Stimulated activated CD4-positive, alpha-beta T cell treated with anti-CD3 and anti-CD28 coated beads, TNF-alpha, amount 100 ng/mL, for 24 hours (primary cell): ENCODE results near the gene PSMB1.
A peak's percentile ranks its signal among the peaks of the same experiment; 100 is the strongest.
"Not testable (repeated sequence)": the region's sequence is repeated elsewhere in the genome, so short reads cannot be mapped to it uniquely, and the experiment has no call there.

Experiments used
- DNase-seq, 3 experiments: peaks; one replicate each; pipeline ENCODE4 v3.0.0-alpha.2; 2020; ENCODE audit warnings: low read depth in 3 of 3

Gene PSMB1

DNA sequence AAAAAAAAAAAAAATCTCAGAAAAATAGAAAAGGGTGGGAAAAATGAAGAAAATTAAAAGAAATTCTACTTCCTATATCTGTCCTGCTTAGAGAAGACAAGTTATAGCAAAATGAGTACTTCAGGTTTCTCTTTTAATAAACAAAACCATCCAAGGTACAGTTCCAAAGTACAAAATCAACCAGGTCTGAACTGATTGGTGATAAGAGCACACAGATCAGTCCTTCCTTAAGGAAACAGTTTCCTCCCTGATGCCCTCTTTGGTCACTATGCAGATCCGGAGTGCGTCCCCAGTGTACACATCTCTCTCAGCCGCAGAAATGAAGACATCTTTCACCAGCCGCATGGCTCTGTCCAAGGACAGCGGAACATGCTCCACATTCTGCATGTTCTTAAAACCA lies 18.1 kb downstream of the PSMB1 start:
- DNase-seq: no peak

DNA sequence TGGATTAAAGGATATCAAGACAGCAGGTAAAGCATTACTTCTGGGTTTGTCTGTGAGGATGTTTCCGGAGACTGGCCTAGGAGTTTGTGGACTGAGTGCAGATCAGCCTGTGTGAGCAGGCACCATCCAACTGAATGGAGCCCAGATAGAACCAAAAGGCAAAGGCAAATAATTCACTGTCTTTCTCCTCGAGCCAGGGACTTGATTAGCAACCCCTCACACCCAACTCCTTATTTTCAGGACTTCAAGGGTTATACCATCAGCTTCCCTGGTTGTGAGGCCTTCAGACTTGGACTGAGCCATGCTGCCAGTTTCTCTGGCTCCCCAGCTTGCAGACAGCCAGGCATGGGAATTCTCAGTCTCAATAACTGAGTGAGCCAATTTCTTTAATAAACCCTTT lies 19.3 kb downstream of the PSMB1 start:
- no peak for DNase-seq

DNA sequence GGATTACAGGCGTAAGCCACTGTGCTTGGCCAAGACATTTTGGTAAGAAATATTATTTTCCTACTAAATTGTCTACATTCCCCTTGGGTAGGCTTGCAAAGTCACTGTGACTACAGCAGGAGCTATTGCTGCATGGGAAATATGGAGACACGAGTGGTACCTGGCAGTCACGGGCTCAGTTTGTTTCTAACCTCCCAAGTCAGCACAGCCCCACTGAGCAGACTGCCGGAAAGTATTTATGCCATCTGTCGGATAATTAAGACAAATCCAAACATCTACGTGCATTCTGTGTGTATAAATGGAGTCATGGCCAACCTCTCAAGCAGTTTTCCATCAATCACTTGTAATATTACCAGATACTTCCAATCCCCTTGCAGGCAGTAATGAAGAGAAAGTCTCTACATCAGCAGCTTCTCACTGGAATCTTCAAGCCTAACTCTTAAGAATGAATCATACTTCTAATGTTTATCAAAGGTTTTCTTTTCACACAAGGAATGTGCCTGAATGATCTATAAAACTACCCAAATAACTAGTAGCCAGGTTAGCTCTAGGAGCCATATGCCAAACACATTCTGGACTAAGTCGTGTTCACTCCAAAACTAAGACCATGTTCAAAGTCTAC lies 20.1 kb downstream of the PSMB1 start:
- DNase-seq: no peak

DNA sequence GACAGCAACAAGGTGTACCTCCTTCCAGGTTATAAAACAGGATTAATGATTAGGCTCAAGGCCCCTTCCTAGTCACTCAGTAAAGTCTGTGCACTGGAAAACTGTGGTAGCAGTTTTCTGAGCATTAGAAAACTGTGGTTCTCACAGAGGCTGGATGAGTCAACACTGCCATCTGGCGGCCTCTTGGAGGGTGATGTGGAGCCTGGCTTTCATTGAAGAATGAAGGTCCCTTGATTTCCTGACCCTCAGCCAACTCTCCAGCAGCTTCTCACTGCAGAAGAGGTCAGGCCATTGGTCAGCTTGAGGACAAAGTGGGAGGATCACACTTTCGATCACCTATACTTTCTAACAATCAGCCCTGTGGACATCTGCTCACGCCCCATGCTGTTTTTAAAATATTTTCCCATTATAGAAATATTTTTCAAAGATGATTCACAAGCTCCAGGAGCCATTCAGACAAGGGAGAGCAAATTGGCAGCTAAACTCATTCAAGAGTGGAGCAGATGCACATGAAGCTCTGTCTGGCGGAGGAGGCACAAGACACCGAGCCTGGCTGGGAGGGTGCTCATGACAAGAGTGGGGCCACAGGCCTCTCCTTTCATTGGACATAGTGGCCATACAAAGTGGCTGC lies 23.2 kb downstream of the PSMB1 start:
- DNase-seq: peak; percentile 37 to 61 (median 40)

DNA sequence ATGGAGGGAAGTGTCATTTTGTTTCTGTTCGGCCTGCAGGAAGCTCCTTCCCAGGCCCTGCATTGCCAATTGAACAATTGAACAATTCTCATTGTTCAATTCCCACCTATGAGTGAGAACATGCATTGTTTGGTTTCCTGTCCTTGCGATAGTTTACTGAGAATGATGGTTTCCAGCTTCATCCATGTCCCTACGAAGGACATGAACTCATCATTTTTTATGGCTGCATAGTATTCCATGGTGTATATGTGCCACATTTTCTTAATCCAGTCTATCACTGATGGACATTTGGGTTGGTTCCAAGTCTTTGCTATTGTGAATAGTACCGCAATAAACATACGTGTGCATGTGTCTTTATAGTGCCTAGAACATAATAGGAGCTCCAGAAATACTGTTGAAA lies 25.1 kb downstream of the PSMB1 start:
- not testable (repeated sequence) for DNase-seq

DNA sequence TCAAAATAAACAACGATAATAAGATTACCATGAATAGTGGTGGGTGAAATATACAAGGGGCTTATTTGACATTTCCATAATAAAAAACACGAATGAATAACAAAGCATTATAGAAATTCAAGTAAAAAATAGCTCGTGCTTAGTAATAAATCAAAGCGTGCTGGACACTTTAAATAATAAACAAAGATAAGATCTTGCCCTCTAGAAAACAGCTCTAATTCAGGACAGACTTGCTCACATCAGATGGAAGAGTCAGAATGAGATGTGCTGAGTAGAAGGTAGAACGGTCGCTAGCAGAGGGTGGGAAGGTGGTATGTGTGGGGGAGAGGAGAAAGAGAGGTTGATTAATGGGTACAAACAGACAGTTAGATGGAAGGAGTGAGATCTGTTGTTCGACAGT lies 27.3 kb downstream of the PSMB1 start:
- DNase-seq: no peak

DNA sequence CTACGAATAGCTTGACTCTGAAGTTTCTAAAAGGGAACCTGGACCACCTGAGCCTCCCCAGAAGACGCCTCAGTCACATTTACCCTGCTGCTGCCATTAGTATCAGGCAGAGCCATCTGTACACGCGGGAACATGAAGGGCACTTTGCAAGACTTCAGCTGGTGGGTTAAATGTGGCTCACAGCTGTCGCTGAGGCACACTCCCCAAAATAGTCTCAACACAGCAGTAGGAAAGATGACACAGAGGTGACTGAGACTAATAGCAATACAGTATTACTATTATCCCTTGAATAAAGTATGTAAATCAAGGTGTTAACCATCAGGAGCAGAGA lies 29.0 kb downstream of the PSMB1 start:
- no peak for DNase-seq

DNA sequence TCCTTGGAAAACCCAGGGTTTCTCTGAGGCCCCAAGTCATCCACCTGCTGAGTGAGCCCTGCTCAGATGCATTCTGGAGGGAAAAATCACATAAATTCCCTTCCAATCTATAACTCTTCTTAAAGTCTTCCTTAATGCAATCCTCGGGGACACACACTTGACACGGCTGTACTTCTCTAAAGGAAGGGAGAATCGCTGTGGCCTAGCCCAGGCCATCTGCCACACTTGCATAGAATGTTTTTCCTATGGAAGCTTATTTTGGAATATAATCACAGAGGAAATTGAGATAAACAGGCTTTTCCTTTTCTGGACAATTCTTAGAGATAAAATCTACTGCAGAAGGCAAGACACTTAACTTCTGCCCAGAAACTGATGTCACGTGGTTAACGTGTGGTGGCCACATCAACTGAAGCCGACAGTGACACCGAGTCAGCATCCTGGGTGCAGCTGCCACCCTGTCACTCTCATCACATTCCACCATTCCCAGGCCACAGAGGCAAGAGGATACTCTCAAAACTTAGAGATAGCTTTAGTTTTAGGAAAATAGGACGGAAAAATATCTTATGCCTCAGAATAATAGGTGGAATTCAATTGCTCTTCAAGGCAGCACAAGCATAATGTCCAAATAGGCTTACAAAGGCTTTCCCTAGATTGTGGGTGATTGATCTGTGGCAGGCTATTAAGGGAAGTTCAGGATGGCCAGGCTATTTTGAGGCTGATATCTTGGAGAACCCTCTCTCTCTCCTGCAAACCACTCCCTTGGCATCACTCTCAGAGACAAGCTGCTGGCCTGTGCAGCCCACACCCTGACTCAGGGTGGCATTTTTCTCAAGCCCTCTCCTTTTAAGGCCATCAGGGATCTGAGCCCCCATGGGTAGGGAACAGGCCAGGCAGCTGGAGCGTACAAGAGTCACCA lies 29.6 kb downstream of the PSMB1 start:
- no peak for DNase-seq

DNA sequence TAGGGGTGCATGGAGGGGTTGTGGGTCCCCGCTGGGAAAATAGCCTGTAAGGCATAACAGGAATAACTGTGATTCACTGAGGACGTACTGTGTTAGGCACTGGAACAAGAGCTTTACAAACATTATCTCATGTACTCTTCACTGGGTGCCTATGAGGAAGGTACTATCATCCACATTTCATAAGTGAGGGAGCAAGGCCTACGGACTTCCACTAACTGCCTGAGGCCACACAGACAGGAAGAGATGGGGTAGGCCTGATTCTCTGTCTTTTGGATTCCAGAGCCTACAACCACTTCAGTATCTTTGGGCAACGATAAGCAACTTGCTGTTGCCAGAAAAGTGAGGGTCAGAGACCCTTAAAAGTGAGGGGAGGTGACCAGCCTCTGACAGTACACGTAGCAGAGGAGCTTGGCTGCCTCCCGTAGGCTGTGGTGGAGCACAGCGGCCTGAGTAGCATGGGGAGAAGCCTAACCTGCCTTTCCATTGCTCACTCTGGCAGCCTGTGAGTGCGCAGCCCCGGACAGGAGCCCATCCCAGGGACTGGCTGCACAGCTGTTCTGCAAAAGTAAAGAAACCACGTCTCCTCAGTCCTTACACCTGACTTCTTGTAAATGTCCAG lies 30.4 kb downstream of the PSMB1 start:
- DNase-seq: no peak

DNA sequence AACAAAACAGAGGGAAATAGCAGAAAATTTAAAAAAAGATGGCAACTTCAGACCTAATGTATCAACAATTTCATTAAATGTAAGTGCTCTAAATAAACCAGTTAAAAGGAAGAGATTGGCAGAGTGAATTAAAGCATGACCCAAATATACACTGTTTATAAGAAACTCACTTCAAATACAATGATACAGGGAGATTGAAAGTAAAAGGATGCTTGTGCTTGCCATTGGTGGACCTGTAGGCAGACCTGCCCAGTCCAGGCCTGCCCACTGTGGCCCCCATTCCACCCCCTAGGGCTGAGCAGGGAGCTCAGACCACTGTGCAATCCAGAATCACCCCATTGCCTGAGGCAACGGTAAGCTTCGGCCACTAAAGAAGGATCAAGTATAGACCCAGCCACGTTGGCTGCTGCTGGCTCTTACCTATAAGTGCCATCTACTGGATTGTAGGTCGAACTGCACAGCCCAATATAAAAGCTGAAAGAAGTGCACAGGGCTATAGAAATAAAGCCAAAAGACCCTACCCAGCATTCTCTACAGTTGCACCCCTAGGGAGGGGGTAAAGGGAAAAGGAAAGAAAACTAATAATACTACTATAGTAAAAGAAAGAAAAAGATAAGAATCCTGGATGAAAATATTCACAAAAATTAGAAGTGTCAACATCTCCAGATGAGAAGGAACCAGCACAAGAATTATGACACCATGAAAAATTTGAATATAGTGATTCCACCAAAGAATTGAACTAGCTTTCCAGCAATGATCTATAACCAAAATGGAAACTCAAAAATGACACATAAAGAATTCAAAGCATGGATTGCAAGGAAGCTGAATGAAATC lies 36.1 kb downstream of the PSMB1 start:
- DNase-seq: peak in 2 of 3 experiments; percentile 5 to 19

DNA sequence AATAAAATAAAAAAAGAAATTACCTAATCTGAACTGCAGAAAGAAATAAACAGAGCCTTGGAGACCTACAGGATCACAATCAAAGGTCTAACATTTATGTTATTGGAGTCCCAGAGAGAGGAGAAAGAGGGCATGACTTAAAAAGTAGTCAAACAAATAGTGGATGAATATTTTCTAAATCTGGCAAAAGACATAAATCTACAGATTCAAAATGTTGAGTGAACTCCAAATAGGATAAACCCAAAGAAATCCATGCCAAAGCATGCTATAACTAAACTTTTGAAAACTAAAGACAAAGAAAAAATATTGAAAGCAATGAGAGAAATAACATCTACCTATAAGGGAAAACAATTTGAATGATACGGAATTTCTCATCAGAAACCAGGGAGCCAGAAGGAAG lies 38.2 kb downstream of the PSMB1 start:
- DNase-seq: no peak

DNA sequence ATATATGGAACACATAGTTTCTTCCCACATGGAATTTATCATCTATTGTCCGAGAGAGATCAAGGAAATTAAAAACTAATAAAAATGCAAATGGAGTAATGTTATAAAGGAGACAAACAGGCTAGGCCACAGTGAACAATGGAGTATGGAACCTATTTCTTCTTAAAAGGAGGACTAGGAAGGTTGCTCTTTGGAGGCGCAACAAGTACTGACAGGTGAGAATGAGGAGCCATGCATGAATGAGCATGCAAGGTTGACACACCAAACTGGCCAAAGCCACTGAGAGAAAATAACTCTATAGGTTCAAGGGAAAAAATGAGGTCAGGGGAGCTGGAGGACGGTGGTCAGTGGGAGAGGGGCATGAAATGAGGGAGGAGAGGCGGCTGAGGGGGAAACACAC lies 40.9 kb downstream of the PSMB1 start:
- no peak for DNase-seq

DNA sequence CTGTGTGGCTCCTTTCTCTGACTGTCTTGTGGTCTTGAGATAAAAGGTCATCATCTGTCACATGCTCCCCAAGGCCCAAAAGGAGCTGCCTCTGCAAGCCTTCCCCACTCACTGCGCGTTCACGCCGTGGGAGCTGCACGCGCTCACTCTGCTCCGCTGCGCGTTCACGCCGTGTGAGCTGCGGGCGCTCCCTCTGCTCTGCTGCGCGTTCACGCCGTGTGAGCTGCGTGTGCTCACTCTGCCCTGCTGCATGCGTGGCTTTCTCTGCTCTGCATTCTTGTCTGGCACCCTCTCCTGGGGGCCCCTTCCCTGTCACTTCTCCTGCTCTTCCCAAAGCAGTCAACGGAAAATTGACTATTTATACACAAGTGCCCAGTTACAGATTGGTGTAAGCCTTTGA lies 42.5 kb downstream of the PSMB1 start:
- no peak for DNase-seq

DNA sequence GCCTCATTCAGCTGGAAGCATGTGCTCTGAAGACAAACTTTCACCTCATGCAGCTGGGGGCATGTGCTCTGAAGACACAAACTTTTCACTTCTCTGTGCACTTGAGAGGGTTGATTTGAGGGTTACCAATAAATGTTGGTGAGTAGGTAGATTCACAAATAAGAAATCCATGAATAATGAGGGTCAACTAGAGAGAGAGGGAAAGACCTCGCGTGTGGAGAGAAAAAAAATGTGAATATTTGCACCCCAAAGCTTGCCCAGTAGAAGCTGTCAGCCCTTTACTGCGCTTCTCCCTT lies 43.4 kb downstream of the PSMB1 start:
- DNase-seq: no peak

DNA sequence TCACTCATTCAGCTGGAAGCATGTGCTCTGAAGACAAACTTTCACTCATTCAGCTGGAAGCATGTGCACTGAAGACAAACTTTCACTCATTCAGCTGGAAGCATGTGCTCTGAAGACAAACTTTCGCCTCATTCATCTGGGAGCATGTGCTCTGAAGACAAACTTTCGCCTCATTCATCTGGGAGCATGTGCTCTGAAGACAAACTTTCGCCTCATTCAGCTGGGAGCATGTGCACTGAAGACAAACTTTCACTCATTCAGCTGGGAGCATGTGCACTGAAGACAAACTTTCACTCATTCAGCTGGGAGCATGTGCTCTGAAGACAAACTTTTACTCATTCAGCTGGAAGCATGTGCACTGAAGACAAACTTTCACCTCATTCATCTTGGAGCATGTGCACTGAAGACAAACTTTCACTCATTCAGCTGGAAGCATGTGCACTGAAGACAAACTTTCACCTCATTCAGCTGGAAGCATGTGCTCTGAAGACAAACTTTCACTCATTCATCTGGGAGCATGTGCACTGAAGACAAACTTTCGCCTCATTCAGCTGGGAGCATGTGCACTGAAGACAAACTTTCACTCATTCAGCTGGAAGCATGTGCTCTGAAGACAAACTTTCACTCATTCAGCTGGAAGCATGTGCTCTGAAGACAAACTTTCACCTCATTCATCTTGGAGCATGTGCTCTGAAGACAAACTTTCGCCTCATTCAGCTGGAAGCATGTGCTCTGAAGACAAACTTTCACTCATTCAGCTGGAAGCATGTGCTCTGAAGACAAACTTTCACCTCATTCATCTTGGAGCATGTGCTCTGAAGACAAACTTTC lies 44.0 kb downstream of the PSMB1 start:
- DNase-seq: not testable (repeated sequence)

DNA sequence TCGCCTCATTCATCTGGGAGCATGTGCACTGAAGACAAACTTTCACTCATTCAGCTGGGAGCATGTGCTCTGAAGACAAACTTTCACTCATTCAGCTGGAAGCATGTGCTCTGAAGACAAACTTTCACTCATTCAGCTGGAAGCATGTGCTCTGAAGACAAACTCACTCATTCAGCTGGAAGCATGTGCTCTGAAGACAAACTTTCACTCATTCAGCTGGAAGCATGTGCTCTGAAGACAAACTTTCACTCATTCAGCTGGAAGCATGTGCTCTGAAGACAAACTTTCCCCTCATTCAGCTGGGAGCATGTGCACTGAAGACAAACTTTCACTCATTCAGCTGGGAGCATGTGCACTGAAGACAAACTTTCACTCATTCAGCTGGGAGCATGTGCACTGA lies 44.8 kb downstream of the PSMB1 start:
- DNase-seq: not testable (repeated sequence)

DNA sequence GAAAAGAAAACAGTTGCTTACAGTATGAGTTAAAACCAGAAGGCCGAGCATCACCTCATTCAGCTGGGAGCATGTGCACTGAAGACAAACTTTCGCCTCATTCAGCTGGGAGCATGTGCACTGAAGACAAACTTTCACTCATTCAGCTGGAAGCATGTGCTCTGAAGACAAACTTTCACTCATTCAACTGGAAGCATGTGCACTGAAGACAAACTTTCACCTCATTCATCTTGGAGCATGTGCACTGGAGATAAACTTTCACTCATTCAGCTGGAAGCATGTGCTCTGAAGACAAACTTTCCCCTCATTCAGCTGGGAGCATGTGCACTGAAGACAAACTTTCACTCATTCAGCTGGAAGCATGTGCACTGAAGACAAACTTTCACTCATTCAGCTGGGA lies 45.4 kb downstream of the PSMB1 start:
- not testable (repeated sequence) for DNase-seq

DNA sequence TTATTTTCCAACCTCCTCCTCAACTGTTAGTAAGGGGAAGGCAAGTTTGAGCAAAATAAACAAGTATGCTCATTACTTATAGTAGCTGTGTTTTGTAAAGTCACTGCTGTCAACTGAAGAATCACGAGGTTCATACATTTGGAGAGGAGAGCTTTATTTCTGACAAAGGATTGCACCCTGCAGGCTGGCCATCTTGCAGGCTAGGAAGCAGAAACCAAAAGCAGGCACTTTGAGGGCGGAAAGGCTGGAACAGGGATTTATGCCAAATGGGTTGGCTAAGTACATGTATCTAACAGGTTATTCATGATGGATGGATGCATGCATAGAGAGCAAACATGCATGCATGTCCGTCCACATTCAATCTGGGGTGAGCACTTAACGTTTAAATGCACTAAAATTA lies 46.7 kb downstream of the PSMB1 start:
- no peak for DNase-seq

DNA sequence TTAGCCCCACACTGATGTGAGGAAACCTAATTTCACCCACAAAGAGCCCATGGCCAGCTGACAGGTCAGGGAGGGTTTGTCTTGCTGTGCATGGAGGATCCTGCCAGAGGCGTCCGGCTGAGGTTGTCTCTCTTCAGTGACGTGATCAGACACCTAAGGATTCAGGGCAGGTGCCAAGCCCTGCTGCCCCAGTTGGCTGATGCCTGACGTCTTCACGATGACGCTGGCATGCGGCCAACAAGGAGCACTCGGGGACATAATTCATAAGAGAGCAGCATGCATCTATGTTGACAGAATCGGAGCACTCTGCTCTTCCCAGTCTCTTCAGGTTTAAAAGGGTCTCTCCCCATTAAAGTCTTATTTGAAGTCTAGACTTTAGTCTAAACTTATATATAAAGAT lies 47.8 kb downstream of the PSMB1 start:
- DNase-seq: no peak

DNA sequence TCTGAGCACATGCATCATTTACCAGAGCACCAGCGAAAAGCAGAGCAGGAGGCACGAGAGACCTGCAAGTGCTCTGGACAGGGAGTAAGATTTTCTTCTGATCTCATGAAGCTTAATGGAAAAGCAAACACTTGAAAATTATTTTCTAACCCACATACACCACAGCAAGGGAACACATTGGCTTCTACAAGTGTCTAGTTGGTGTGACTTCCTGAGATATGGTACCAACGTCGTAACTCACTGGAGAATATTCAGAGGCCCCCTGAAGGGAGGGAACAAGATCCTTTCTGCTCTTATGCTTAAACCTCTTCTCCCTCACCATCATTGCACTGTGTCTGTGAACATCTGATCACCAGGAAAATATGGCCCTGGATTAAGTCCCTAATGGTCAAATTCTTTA lies 48.6 kb downstream of the PSMB1 start:
- DNase-seq: no peak

DNA sequence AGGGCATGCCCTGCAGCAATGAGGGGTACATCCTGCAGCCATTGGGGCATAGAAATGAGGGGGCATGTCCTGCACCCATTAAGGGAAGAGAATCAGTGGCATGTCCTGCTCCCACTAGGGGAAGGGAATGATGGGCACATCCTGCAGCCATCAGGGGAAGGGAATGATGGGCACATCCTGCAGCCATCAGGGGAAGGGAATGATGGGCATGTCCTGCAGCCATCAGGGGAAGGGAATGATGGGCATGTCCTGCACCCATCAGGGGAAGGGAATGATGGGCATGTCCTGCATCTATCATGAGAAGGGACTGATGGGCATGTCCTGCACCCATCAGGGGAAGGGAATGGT lies 49.7 kb downstream of the PSMB1 start:
- DNase-seq: no peak
